ENCODE measurements around the gene TBCD. TPM values are rescaled to one million over a fixed set of nuclear protein-coding genes. Genes with fewer than 3 reads are reported as not detected.
"Not testable (repeated sequence)": the region's sequence is repeated elsewhere in the genome, so short reads cannot be mapped to it uniquely, and the experiment has no call there.

The TBCD gene
- total RNA-seq, 1 donor = 49.3 TPM

DNA sequence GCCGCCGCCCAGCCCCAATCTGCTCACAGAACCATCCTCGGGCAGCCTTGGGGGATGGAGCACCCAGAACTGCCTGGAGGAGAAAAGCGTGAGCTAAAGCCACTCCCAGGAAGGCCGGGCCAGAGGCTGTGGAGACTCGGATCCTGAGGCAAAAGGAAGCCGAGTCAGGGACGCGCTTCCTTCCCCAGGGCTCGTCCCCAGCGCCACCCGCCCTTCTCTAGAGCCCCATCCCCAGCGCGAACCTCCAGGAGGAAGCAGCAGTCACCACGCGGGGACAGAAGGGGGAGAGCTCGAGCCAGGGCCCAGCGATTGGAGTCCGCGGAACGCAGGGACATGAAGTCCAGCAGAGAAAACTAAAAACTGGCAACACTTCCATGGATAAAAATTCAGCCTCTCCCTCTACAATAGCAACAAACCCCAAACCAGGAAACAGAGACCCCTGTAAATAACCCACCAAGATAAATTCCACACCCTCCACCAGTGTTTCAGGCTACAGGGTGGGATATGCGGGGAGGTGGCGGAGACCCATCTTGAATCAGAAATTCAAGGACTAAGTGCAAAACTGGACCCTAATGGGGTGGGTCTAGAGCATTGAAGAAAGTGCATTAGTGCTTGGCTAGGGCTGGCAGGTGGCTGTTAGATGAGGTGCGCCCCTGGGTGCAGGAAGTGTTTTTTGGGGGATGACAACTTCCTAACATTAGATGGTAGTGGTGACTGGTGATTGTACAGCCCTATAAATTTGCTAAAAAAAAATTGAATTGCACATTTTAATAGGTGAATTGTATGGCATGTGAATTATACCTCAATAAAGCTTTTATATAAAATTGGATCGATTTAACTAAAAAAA is 211.5 kb downstream of the TBCD start:
- DNase-seq (ENCODE audit: low read depth in 2 of 3, low spot score in 2 of 3) = peak in 2 of 3 donors; percentile 72 to 76

DNA sequence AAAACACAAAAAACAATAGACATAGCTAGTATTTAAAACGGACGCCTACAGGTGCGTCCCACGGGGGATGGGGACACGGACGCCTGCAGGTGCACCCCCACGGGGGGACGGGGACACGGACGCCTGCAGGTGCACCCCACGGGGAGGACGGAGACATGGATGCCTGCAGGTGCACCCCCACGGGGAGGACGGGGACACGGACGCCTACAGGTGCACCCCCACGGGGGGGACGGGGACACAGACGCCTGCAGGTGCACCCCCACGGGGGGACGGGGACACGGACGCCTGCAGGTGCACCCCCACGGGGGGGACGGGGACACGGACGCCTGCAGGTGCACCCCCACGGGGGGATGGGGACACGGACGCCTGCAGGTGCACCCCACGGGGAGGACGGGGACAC is 212.6 kb downstream of the TBCD start:
- not testable (repeated sequence) for DNase-seq (ENCODE audit: low read depth in 2 of 3, low spot score in 2 of 3)

DNA sequence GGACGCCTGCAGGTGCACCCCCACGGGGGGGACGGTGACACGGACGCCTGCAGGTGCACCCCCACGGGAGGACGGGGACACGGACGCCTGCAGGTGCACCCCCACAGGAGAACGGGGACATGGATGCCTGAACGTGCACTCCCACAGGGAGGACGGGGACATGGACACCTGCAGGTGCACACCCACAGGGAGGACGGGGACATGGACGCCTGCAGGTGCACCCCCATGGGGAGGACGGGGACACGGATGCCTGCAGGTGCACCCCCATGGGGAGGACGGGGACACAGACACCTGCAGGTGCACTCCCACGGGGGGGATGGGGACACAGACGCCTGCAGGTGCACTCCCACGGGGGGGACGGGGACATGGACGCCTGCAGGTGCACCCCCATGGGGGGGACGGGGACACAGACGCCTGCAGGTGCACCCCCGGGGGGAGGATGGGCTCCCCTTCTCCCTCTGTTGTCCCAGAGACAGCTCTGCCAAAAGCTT is 213.0 kb downstream of the TBCD start:
- DNase-seq (ENCODE audit: low read depth in 2 of 3, low spot score in 2 of 3) = no peak

DNA sequence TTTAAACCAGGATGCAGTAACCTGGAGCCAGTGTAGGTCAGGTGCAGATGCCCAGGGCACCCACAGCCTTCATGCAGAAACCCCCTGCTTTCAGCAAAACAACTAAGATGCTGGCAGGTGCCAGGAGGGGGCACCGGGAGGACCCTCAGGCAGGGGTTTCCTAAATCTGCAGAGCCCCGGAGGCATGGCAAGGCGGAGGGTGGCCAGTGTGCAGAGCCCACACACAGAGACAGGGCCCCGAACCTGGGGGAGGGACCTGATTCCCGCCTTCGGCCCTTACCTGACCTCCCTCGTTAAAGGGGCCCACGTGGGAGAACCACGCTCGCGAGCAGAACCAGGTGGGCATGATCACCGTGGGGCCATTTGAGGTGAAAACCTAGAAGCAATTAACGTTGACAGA is 213.5 kb downstream of the TBCD start:
- DNase-seq (ENCODE audit: low read depth in 2 of 3, low spot score in 2 of 3) = no peak

DNA sequence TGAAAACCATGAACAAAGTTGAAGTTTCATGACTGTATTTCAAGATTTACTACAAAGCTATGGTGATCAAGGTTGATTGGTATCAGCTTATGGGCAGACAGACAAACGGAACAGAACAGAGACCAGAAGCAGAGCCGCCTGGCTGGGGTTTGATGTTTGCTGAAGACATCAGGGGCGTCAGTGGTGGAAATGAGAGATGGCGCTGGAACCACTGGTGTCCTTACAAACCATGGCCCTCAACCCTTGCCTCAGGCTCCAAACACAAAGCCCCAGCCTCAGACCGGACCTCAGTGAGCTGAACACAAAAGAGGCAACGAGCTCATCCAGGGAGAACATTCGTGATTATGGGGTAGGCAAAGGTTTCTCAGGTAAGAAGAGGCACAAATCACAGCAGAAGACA is 214.6 kb downstream of the TBCD start:
- DNase-seq (ENCODE audit: low read depth in 2 of 3, low spot score in 2 of 3) = no peak

DNA sequence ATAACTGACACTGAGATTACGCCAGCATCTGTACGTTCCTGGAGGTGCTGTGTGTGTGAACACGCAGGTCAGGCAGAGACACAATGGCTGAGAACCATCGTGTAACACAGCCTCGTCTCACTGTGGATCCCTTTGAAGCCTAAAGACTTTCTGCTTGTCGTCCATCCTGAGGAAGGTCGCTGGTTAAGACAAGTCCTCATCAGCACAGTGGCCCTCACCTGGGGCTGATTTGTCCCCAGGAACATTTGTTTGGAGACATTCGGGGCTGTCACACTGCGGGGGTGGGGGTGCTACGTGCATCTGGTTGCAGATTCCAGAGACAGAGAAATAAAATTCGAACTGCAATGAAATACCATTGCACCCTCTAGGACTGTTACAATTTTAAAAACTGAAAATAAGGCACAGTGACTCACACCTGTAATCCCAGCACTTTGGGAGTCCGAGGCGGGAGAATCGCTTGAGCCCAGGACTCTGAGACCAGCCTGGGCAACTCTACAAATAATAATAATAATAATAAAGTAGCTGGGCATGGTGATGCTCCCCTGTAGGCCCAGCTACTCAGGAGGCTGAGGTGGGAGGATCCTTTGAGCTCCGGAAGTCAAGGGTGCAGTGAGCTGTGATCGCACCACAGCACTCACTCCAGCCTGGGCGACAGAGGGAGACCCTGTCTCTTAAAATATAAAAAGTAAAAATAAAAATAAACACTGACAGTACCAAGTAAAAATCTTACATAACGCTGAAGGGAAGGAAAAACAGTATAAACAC is 215.6 kb downstream of the TBCD start:
- no peak for DNase-seq (ENCODE audit: low read depth in 2 of 3, low spot score in 2 of 3)

DNA sequence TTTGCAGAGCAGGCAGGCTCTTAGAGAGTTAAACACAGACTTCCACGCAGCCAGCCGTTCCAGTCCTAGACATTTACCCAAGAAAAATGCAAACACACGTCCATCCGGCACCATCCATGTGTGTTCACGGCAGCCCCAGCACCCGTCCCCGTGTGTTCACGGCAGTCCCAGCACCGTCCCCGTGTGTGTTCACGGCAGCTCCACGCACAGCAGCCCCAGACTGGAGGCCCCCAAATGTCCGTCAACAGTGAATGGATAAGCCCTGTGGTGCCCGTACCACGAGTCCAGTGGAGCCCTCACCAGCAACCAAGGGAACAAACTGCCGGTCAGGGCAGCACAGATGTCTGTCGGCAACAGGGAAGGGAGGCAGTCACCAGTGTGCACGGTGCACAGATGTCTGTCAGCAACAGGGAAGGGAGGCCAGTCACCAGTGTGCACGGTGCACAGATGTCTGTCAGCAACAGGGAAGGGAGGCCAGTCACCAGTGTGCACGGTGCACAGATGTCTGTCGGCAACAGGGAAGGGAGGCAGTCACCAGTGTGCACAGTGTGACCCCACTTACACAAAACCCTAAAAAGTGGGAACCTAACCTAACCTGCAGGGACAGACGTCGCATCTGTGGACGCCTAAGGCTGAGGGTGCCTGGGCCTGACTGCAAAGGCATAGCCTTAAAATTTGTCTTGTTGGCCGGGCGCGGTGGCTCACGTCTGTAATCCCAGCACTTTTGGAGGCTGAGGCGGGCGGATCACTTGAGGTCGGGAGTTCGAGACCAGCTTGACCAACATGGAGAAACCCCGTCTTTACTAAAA is 216.4 kb downstream of the TBCD start:
- DNase-seq (ENCODE audit: low read depth in 2 of 3, low spot score in 2 of 3) = not testable (repeated sequence)

DNA sequence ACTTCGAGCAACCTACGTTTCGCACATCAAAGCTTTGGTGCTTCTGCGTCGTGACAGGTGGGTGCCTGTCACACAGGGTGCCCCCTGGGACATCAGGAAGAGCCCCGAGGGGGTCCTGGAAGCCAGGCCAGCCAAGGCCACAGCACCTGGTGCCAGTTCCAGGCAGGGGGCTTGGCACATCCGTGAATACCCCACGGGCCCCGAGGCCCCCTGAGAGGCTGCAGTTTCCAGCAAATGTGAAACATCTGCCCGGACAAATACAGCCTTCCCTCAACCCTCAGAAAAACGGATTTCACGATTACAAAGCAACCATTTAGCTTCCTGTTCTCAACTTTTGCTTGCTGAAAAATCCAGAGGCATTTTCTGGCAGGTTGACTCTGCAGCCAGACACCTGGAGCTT is 218.2 kb downstream of the TBCD start:
- DNase-seq (ENCODE audit: low read depth in 2 of 3, low spot score in 2 of 3) = peak in 1 of 3 donors; percentile 49

DNA sequence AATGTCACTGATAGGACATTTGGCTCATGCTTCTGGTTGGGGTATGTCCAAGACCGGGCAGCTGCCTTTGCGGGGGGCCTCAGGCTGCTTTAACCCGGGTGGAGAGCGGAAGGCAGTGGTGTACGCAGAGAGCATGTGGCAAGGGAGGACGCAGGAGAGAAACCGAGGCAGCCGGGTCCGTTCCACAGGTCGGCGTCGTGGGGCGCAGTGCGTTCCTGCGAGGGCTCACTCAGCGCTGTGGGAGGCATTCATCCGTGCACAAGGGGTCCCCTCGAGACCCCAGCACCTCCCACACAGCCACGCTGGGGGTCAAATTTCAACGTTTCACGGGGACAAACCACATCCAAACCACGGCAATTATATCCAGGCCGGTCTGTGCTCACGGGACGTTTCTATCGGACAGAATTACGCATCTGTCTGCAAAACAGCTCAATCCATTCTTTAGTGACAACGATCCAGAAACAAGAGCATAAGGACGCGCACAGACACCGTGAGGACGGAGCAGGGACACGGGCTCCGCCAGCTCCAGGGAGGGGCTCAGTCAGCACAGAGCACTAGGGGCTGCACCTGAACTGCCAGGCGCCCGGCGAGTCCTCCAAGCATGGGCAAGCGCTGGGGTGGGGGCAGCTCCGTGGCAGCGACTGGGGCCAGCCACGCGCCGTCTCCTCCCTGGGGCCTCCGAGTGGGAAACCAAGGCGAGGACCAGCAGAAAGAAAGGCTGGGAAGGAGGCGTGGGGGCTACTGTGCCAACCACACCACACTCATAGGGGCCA is 219.1 kb downstream of the TBCD start:
- DNase-seq (ENCODE audit: low read depth in 2 of 3, low spot score in 2 of 3) = no peak

DNA sequence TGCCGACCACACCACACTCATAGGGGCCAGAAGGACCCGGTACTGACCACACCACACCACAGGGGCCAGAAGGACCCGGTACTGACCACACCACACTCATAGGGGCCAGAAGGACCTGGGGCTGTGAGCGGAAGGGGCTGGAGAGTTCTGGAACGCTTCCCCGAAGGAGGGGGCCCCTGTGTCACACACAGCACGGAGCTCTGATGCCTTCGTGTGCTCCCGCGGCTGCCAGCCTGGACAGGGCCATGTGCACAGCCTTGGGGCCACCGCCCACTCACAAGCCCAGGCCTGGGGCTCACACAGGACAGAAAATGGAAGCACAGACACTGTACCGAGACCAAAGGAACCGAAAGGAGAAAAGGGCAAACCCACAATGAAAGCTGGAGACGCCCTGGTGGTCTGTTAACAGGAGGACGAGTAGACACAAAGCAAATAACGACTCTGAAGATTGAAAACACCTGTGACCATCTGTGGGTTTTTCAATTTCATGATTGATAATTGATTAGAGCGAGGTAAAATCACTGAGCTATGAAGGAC is 221.0 kb downstream of the TBCD start:
- no peak for DNase-seq (ENCODE audit: low read depth in 2 of 3, low spot score in 2 of 3)

DNA sequence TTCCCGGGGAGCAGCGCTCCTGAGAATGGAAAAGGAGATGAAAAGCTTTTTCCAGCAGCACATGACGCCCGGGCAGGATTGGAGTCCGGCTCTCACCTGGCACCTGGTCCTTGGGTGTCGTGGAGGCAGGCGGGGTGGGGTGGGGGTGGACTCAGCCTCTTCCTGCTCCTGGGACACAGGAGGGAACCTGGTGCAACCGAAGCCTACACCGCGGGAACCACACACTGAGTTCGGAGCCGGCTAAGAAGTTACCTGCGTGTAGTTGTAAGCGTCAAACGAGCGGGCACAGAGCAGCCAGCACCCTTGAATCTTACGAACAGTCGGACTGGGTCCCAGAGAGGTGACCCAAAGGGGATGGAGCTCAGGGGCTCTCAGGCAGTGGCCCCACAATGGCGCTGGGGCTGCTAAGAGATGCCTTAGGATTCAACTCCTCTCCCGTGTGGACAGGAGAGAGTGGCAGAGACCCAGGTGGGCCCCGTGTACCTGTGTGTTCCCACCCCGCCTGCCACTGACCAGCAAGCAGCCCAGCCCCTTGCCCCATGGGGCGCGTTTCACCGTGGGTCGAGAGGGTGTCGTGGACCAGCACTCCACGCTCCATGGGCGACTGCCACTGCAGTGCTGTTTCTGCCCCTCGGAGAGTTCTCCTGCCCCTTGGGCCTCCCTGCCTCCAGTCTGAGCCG is 221.7 kb downstream of the TBCD start:
- no peak for DNase-seq (ENCODE audit: low read depth in 2 of 3, low spot score in 2 of 3)

DNA sequence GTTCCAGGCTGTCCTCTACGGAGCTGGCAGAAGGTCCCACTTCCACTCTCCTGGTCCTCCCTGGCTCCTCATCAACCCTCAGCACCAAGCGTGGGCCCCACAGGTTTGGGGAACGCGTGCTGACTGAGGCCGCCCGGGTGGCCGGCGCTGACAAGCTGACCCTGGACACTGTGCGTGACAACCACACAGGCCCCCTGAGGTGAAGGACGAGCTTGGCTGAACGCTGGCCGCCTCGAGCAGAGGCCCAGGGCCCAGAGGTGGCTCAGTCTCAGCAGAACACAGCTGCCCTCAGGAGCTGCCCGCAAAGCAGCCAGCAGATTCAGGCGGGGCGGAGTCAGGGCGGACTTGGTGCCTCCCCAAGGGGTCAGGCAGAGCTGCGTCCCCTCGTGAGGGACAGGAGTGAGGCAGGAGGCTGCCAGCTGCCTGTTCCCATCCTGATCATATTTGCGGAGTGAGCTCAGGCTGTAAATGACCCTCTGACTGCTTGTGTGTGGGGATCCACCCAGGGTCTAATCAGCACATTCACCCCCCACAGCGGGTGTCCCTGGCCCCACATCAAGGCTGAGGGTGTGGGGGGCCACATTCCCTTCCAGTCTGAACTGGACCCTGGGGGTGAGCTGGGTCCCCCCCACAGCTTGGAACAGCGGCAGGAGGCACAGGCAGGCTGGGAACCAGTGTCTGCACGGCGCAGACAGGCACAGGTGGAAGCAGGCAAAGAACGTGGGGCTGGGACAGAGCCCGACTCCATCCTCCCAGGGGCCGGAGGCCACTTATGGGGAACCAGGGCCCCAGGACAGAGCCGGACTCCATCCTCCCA is 222.5 kb downstream of the TBCD start:
- DNase-seq (ENCODE audit: low read depth in 2 of 3, low spot score in 2 of 3) = no peak

DNA sequence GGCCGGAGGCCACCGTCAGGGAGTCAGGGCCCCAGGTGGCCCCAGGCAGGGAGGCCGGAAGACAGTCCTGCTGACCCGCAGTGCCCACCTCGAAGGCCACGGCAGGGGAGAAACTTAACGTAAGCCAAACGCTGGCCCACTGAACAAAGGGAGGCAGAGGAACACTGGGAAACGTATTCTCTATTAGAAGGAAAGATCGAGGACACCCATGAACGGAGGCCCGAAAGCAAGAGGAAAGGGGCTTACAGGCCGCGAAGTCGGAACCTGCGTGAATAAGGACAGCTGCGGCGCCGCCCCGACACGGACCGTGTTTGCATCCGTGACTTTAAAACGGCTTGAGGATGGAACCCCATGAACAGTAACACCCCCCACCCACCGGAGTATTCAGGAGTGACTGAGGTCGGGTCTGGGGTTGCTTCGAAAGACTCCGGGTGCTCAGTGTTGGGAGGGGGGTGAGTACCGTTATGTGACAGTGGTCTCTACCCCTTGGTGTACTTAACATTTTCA is 225.2 kb downstream of the TBCD start:
- no peak for DNase-seq (ENCODE audit: low read depth in 2 of 3, low spot score in 2 of 3)

DNA sequence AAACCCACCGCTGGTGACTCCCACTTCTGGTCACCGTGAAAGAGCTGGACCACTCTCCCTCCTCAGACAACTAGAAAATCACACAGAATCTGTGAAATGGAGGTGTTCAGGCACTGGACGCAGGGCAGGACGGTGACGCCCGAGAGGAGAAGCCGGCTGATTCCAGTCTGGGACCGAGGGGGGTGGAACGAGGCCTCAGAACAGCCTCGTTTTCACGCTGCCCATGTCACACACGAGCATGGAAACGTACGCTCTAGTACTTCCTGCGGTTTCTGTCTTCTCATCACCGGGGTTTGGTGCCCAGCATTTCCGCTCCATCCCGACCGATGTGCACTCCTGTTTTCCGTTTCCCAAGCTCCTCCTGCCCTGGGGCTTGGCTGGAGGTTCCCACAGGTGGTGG is 225.7 kb downstream of the TBCD start:
- DNase-seq (ENCODE audit: low read depth in 2 of 3, low spot score in 2 of 3) = no peak

DNA sequence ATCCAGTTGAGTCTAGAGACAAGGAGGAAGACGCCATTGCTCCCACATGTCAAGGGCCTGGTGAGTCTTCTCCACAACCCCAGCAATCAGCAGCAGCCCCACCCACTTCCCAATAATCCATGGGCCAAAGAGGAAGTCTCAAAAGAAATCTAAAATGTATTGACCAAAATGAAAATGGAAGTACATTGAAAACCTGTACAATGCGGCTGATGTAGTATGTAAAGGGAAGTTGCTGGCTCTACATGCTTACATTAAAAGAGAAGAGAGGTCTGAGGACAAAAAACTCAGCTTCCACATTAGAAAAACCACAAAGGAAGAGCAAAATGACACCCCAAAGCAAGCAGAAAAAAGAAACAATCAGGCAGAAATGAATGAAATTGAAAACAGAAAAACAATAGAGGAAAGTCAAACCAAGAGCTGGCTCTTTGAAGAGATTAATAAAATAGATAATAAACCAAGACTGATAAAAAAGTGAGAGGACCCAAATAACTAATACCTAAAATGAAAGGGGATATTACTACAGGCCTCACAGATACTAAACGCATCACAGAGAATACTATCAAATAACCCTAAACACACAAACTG is 227.0 kb downstream of the TBCD start:
- DNase-seq (ENCODE audit: low read depth in 2 of 3, low spot score in 2 of 3) = peak in 1 of 3 donors; percentile 66

DNA sequence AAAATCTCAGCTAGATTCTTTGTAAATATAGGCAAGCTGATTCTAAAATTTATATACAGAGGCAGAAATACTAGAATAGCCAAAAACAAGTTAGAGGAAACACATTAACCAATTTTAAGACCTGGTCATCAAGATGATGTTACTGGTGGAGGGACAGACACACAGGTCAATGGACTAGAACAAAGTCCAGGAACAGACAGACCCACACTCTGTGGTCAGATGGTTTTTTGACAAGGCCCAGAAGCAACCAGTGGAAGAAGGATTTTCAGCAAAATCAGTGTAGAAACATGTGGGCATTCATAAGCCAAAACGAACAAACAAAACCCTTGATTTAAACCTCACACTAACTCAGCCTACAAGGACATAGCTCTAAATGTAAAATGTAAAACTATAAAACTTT is 227.9 kb downstream of the TBCD start:
- DNase-seq (ENCODE audit: low read depth in 2 of 3, low spot score in 2 of 3) = no peak

DNA sequence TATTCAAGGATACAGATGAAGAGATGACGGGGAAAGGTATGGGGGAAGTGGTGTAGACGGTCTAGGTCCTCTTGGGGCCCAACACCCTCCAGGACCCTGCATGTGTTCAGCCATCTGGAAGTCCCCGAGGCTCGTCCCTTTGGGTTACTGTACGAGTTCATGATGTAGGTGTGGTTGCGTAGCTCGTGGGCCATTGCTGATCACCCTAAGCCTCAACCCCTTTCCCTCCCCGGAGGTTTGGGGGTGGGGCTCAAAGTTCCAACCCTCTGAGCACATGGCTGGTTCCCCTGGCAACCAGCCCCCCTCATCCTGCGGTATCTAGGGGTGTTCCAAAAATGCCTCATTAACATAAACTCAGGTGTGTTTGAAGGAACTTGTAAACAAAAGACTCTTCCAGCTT is 228.8 kb downstream of the TBCD start:
- DNase-seq (ENCODE audit: low read depth in 2 of 3, low spot score in 2 of 3) = no peak

DNA sequence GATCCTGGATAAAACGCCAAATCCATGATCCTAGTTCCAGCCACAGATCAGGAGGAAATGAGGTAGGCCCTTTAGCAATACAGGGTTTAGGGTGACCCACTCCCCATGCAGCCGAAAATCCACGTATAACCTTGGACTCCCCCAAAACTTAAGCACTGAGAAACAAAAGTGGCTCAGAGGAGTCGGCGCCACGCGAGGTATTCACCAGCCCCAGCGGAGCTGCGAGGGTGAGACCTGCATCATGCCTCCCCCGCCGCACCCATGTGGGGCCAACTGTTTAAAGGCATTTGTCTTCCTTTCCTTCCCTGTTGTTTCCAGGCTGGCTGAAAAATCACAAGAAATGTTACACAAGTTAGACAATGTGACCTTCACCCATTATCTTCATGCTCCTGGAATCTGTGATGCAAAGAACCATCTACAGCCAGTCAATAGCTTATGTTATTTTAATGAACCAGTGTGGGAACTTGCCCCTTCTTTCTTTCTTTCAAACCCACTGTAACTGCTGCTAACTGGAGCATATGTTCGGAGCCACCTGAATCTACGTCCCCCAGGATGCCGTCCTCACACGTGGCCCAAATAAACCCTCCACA is 229.4 kb downstream of the TBCD start:
- no peak for DNase-seq (ENCODE audit: low read depth in 2 of 3, low spot score in 2 of 3)
